H9 (cell line): ENCODE data around the gene TGFBR2. TPM values are rescaled to one million over a fixed set of nuclear protein-coding genes. Genes with fewer than 3 reads are reported as not detected.

Source experiments
- DNase-seq: peaks from one replicate; pipeline ENCODE4 v3.0.0-alpha.2; 2017
- H2AFZ ChIP-seq: one replicate; pipeline ENCODE4 v1.6.1; 2013; ENCODE audit warnings: mild to moderate bottlenecking, low read length, control low read depth, moderate library complexity
- H2AK5ac ChIP-seq: 2 replicates; pipeline ENCODE4 v1.6.1; 2013; ENCODE audit warnings: low read length, control low read depth, mixed read lengths; ENCODE audit not compliant: insufficient read length
- H2BK120ac ChIP-seq: one replicate; pipeline ENCODE4 v1.6.1; 2013; ENCODE audit warnings: low read depth, mild to moderate bottlenecking, low read length, control low read depth, inconsistent platforms; ENCODE audit not compliant: poor library complexity, severe bottlenecking
- H2BK12ac ChIP-seq: 2 replicates; pipeline ENCODE4 v1.6.1; 2013; ENCODE audit warnings: low read length, control low read depth, mixed read lengths, low read depth; ENCODE audit not compliant: insufficient read length
- H2BK15ac ChIP-seq: 2 replicates; pipeline ENCODE4 v1.6.1; 2013; ENCODE audit warnings: low read depth, low read length, control low read depth
- H2BK20ac ChIP-seq: one replicate; pipeline ENCODE4 v1.6.1; 2013; ENCODE audit warnings: low read depth, mild to moderate bottlenecking, low read length, control low read depth, inconsistent platforms; ENCODE audit not compliant: poor library complexity, severe bottlenecking
- H2BK5ac ChIP-seq: 2 replicates; pipeline ENCODE4 v1.6.1; 2013; ENCODE audit warnings: low read length, control low read depth, mixed read lengths; ENCODE audit not compliant: insufficient read length
- H3K14ac ChIP-seq: 2 replicates; pipeline ENCODE4 v1.6.1; 2013; ENCODE audit warnings: low read length, control low read depth; ENCODE audit not compliant: insufficient read depth
- H3K18ac ChIP-seq: 2 replicates; pipeline ENCODE4 v1.6.1; 2013; ENCODE audit warnings: low read depth, mild to moderate bottlenecking, mixed read lengths, low read length, control low read depth; ENCODE audit not compliant: insufficient read length
- H3K23ac ChIP-seq: 2 replicates; pipeline ENCODE4 v1.6.1; 2013; ENCODE audit warnings: low read length, control low read depth, mixed read lengths, low read depth; ENCODE audit not compliant: insufficient read length
- H3K23me2 ChIP-seq: 2 replicates; pipeline ENCODE4 v1.6.1; 2013; ENCODE audit warnings: low read depth, mild to moderate bottlenecking, mixed read lengths, low read length, control low read depth; ENCODE audit not compliant: insufficient read length, poor library complexity, severe bottlenecking
- H3K27ac ChIP-seq: 2 replicates; pipeline ENCODE4 v1.5.1; 2013; ENCODE audit warnings: low read length, control low read depth, mixed read lengths, low read depth; ENCODE audit not compliant: insufficient read length
- H3K27me3 ChIP-seq: 2 replicates; pipeline ENCODE4 v1.6.1; 2013; ENCODE audit warnings: low read length, control low read depth, inconsistent platforms; ENCODE audit not compliant: insufficient read depth
- H3K4ac ChIP-seq: 2 replicates; pipeline ENCODE4 v1.6.1; 2013; ENCODE audit warnings: low read depth, mild to moderate bottlenecking, control low read depth, inconsistent platforms, low read length, moderate library complexity
- H3K4me1 ChIP-seq: 2 replicates; pipeline ENCODE4 v1.6.1; 2013; ENCODE audit warnings: low read length, control low read depth, inconsistent platforms; ENCODE audit not compliant: insufficient read depth
- H3K4me2 ChIP-seq: 2 replicates; pipeline ENCODE4 v1.6.1; 2013; ENCODE audit warnings: low read length, control low read depth, mixed read lengths; ENCODE audit not compliant: insufficient read length, insufficient read depth
- H3K56ac ChIP-seq: 2 replicates; pipeline ENCODE4 v1.6.1; 2013; ENCODE audit warnings: low read depth, mild to moderate bottlenecking, mixed read lengths, low read length, control low read depth; ENCODE audit not compliant: insufficient read length
- H3K79me1 ChIP-seq: 2 replicates; pipeline ENCODE4 v1.6.1; 2013; ENCODE audit warnings: low read depth, mild to moderate bottlenecking, moderate library complexity, low read length, control low read depth, inconsistent platforms; ENCODE audit not compliant: insufficient read depth, poor library complexity, severe bottlenecking
- H3K79me2 ChIP-seq: 2 replicates; pipeline ENCODE4 v1.6.1; 2013; ENCODE audit warnings: low read length, control low read depth, inconsistent platforms; ENCODE audit not compliant: insufficient read depth
- H3K9ac ChIP-seq: 2 replicates; pipeline ENCODE4 v1.6.1; 2013; ENCODE audit warnings: low read length, control low read depth, mixed read lengths; ENCODE audit not compliant: insufficient read length; ENCODE audit errors: extremely low read depth
- H3K9me3 ChIP-seq: one replicate; pipeline ENCODE4 v1.6.1; 2013; ENCODE audit warnings: low read depth, low read length, inconsistent platforms; ENCODE audit not compliant: control insufficient read depth
- H3T11ph ChIP-seq: one replicate; pipeline ENCODE4 v1.6.1; 2013; ENCODE audit warnings: mild to moderate bottlenecking, low read length, control low read depth, inconsistent platforms
- H4K20me1 ChIP-seq: one replicate; pipeline ENCODE4 v1.6.1; 2013; ENCODE audit not compliant: control insufficient read depth, insufficient read length, insufficient read depth
- H4K5ac ChIP-seq: 2 replicates; pipeline ENCODE4 v1.6.1; 2013; ENCODE audit warnings: low read depth, mild to moderate bottlenecking, mixed read lengths, low read length, control low read depth; ENCODE audit not compliant: insufficient read length
- H4K8ac ChIP-seq: replicated peaks from 2 replicates; pipeline ENCODE4 v1.6.1; 2013; ENCODE audit warnings: low read length, control low read depth, mixed read lengths, low read depth; ENCODE audit not compliant: insufficient read length
- H4K91ac ChIP-seq: 2 replicates; pipeline ENCODE4 v1.6.1; 2013; ENCODE audit warnings: low read depth, mild to moderate bottlenecking, moderate library complexity, mixed read lengths, low read length, control low read depth; ENCODE audit not compliant: insufficient read length
- H3K27ac Mint-ChIP-seq, 3 experiments: 2 replicates in 2 of 3; 3 replicates in 1 of 3; pipeline ENCODE4 v1.8.0; 2020 to 2021; ENCODE audit warnings: mixed read lengths in 3 of 3, mild to moderate bottlenecking in 1 of 3, moderate library complexity in 1 of 3
- H3K27me3 Mint-ChIP-seq: 2 replicates; pipeline ENCODE4 v1.8.0; 2021; ENCODE audit warnings: low read depth, mild to moderate bottlenecking, moderate library complexity, mixed read lengths
- H3K36me3 Mint-ChIP-seq, 3 experiments: 2 replicates in 2 of 3; 3 replicates in 1 of 3; pipeline ENCODE4 v1.8.0; 2020 to 2021; ENCODE audit warnings: low read depth in 3 of 3, mixed read lengths in 3 of 3; ENCODE audit not compliant: insufficient read depth in 1 of 3
- H3K4me1 Mint-ChIP-seq, 2 experiments: 2 replicates each; pipeline ENCODE4 v1.8.0; 2020; ENCODE audit warnings: mixed read lengths in 2 of 2
- H3K4me3 Mint-ChIP-seq, 2 experiments: 2 replicates in 1 of 2; 3 replicates in 1 of 2; pipeline ENCODE4 v1.8.0; 2020 to 2021; ENCODE audit warnings: mild to moderate bottlenecking in 2 of 2, mixed read lengths in 2 of 2, moderate library complexity in 1 of 2
- H3K9me3 Mint-ChIP-seq, 2 experiments: 2 replicates in 1 of 2; 3 replicates in 1 of 2; pipeline ENCODE4 v1.8.0; 2020; ENCODE audit warnings: mild to moderate bottlenecking in 2 of 2, mixed read lengths in 2 of 2, moderate library complexity in 1 of 2
- WGBS: extraction: QIAGEN DNeasy Blood & Tissue Kit; methylation state at CpG from one replicate; pipeline ENCODE4 v1.1.7; 2013; ENCODE audit warnings: missing lambda C conversion rate, low lambda C conversion rate, mixed read lengths; ENCODE audit not compliant: insufficient read length; ENCODE audit errors: extremely low coverage; 5-methylcytosine and 5-hydroxymethylcytosine counted together
- total RNA-seq: library from RNA; stranded (reverse); gene quantifications from 2 replicates; pipeline ENCODE4 v1.2.1, GENCODE V29; 2021
- TF ChIP-seq, protein P1 (sequence below): fragments of 200-600 bp; sonication (generic); conservative IDR thresholded peaks from 3 replicates; pipeline ENCODE4 v1.8.0; 2021; ENCODE audit warnings: antibody characterized with exemption, mild to moderate bottlenecking

The TGFBR2 gene
- total RNA-seq, 1 experiment from 2014 or later = 10.6 TPM

DNA sequence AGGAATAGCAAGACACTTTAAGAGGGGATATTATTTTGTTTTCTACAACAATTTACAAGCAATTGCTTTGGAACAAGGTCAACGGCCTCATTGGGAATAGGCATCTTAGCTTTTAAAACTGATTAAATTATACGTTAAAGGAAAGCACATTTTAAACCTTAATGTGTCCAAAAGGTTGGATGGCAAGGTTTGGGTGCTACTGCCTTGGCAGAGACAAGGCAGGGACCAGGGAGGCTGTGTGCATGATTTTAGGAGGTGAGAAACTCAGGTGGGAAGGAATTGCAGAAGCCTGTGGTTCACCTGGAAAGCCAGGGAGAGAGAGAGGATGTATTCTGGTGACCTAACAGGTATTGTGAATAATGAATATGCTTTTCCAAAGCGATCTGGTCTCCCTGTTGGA is 54.3 kb downstream of the TGFBR2 start:
- DNase-seq = no peak
- H3K56ac ChIP-seq = no peak overlapping the region
- no peak overlapping the region for H2AFZ ChIP-seq
- H3K23me2 ChIP-seq = no peaks in the 10 kb centered on the region
- H3K27me3 ChIP-seq = no peaks in the 10 kb centered on the region
- Mint-ChIP-seq H3K4me3 (no peak overlapping the region), H3K27me3 (no peaks in the 10 kb centered on the region), H3K36me3 (peaks cover 6 to 19% (median 8%) of the 10 kb centered on the region in 3 experiments; a peak in 5 of 7 replicates), H3K27ac (peak overlapping the region in 1 of 3 experiments; percentile 82; a peak in 1 of 7 replicates), H3K4me1 (peaks cover 49 to 60% of the 10 kb centered on the region in 2 experiments), H3K9me3 (no peaks in the 10 kb centered on the region)
- H3K79me1 ChIP-seq = no peaks in the 10 kb centered on the region
- no peak overlapping the region for H2BK20ac ChIP-seq
- no peak overlapping the region for H4K91ac ChIP-seq
- WGBS = no CpG with 5 or more reads among the region's 3 CpGs
- H3K4ac ChIP-seq = no peak overlapping the region
- no peaks in the 10 kb centered on the region for H4K20me1 ChIP-seq
- H3K9ac ChIP-seq = no peak overlapping the region
- H4K5ac ChIP-seq = no peak overlapping the region
- no peak overlapping the region for H3K27ac ChIP-seq
- no peak overlapping the region for H3K4me2 ChIP-seq
- H2BK15ac ChIP-seq = no peak overlapping the region
- H2AK5ac ChIP-seq = no peak overlapping the region
- H2BK12ac ChIP-seq = no peak overlapping the region
- H3K79me2 ChIP-seq = no peaks in the 10 kb centered on the region
- H3K9me3 ChIP-seq = no peaks in the 10 kb centered on the region
- H3K4me1 ChIP-seq = peaks cover 21% of the 10 kb centered on the region
- no peak overlapping the region for H2BK120ac ChIP-seq
- no peak overlapping the region for H2BK5ac ChIP-seq
- no peak overlapping the region; the same call in 1 of the 2 replicates for H3K14ac ChIP-seq
- no peak overlapping the region for H4K8ac ChIP-seq
- TF ChIP-seq, protein P1, sequence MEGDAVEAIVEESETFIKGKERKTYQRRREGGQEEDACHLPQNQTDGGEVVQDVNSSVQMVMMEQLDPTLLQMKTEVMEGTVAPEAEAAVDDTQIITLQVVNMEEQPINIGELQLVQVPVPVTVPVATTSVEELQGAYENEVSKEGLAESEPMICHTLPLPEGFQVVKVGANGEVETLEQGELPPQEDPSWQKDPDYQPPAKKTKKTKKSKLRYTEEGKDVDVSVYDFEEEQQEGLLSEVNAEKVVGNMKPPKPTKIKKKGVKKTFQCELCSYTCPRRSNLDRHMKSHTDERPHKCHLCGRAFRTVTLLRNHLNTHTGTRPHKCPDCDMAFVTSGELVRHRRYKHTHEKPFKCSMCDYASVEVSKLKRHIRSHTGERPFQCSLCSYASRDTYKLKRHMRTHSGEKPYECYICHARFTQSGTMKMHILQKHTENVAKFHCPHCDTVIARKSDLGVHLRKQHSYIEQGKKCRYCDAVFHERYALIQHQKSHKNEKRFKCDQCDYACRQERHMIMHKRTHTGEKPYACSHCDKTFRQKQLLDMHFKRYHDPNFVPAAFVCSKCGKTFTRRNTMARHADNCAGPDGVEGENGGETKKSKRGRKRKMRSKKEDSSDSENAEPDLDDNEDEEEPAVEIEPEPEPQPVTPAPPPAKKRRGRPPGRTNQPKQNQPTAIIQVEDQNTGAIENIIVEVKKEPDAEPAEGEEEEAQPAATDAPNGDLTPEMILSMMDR = no peak
- no peak overlapping the region for H3K23ac ChIP-seq
- no peak overlapping the region for H3K18ac ChIP-seq
- no peak overlapping the region for H3T11ph ChIP-seq
